T-helper 2 cell treated with Interferon-gamma antibody and Interleukin-4, amounts not matched to agents 5 μg/mL and 100 μg/mL, for 36 hours (primary cell): ENCODE results near the gene C11orf71.

Experiments
- DNase-seq: peaks from one replicate; pipeline ENCODE4 v3.0.0; 2021; ENCODE audit warnings: low spot score
- H3K27ac Mint-ChIP-seq: one replicate; pipeline ENCODE4 v1.8.0; 2021; ENCODE audit warnings: mild to moderate bottlenecking, mixed read lengths
- H3K27me3 Mint-ChIP-seq: one replicate; pipeline ENCODE4 v1.8.0; 2021; ENCODE audit warnings: low read depth, mixed read lengths
- H3K36me3 Mint-ChIP-seq: one replicate; pipeline ENCODE4 v1.8.0; 2021; ENCODE audit warnings: low read depth, mixed read lengths
- H3K4me1 Mint-ChIP-seq: one replicate; pipeline ENCODE4 v1.8.0; 2021; ENCODE audit warnings: low read depth, mixed read lengths
- H3K4me3 Mint-ChIP-seq: one replicate; pipeline ENCODE4 v1.8.0; 2022; ENCODE audit warnings: mild to moderate bottlenecking, moderate library complexity, mixed read lengths
- H3K9me3 Mint-ChIP-seq: one replicate; pipeline ENCODE4 v1.8.0; 2021; ENCODE audit warnings: mixed read lengths

C11orf71 gene

DNA sequence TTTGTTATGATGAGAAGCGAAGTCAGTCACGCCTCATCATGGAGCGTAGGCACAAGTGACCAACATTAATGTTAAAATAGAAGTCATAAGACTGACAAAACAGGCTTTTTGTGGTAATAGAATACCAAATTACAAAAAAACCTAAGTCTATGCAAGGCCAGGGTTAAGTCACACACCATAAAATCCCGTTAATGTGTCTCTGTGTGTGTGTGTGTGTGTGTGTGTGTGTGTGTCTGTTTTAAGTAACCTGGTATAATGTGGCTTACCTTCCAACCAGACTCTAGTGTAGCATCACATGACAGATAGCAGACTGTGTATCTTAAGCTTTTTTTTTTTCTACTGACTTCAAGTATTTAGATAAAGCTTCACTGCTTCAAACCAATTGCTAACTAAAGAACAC lies 38.0 kb downstream of the C11orf71 start:
- H3K27me3 Mint-ChIP-seq: peaks cover 26% of the 10 kb centered on the region

DNA sequence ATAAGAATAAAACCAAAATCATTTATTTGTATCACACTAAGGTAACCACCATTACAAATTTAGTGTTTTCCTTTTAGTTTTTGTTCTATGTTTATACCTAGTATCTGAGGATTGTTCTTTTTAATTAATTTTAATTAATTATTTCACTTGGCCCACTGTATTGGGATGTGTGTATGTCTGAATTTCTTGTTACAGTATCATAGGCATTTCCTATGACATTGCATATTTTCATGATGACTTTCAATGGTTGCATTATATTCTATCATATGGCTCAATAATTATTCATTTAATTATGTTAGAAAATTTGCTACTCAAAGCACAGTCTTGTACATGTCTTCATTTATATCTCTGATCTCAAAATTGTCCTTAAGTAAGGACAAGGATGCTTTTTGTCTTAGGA lies 41.0 kb downstream of the C11orf71 start:
- H3K9me3 Mint-ChIP-seq: no peaks in the 10 kb centered on the region
- H3K36me3 Mint-ChIP-seq: no peaks in the 10 kb centered on the region
- H3K4me1 Mint-ChIP-seq: no peaks in the 10 kb centered on the region
- DNase-seq: no peak
- H3K4me3 Mint-ChIP-seq: no peak overlapping the region
- H3K27me3 Mint-ChIP-seq: peaks cover 26% of the 10 kb centered on the region
- no peak overlapping the region for H3K27ac Mint-ChIP-seq

More for the DNA sequence above, 38.0 kb downstream of the C11orf71 start:
- Mint-ChIP-seq H3K4me1 (no peaks in the 10 kb centered on the region), H3K36me3 (no peaks in the 10 kb centered on the region), H3K9me3 (no peaks in the 10 kb centered on the region), H3K27ac (no peak overlapping the region), H3K4me3 (no peak overlapping the region)
- no peak for DNase-seq

DNA sequence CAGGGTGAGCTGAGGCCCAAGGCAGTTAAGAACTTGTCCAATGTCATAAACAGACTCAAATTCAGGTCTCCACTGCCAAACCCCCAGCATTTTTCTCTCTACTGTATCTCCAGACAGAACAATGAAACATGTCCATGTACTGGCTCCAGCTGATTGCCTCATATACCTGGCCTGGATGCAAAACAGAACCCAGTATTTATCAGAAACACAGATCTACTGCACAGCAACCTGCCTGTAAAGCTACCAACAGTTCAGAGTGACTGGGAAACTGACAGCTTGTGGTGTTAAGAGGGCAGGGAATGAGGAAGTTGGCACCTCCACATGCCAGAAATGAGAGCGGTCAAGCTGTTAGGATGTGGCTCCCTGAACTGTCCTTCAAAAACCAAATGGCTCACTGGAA lies 41.6 kb downstream of the C11orf71 start:
- H3K4me3 Mint-ChIP-seq: no peak overlapping the region
- H3K27ac Mint-ChIP-seq: no peak overlapping the region
- no peaks in the 10 kb centered on the region for H3K36me3 Mint-ChIP-seq
- H3K4me1 Mint-ChIP-seq: no peaks in the 10 kb centered on the region
- no peaks in the 10 kb centered on the region for H3K9me3 Mint-ChIP-seq
- H3K27me3 Mint-ChIP-seq: peaks cover 26% of the 10 kb centered on the region
- DNase-seq: no peak

DNA sequence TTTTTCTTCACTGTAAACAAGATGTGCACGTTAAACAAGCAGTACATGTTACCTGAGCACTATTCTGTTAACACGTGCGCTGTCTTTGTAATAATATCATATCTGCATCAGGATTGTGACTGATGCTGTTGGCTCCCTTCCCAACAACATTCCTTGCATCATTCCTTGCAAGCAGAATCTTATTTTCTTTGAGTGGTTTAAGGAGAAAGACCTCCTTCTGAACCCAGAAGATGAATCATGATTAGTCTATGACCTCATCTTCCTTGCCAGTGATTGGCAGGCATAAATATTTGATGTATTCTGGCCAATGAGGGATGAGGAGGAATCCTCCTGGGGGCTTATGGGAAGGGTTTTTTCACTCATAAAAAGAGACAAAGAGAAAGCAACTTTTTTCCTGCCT lies 46.2 kb downstream of the C11orf71 start:
- no peak overlapping the region for H3K27ac Mint-ChIP-seq
- no peak overlapping the region for H3K4me3 Mint-ChIP-seq
- no peak for DNase-seq

DNA sequence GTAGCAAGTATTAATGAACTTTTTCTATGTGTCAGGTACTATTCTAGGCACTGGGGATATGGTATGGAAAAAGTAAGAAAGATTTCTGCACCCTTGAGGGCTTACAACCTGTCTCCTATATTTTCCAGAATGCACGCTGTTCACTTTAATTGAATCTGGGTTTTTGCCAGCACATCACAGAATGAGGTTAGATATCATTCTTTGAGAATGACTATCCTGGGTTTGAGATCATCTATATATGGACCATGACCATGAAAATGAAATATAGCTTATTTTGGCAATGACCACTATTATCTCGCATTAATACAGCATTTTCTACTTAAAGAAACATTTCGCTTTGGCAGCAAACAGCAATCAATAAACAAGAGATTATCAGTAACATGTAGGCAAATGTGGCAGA lies 46.9 kb downstream of the C11orf71 start:
- no peak overlapping the region for H3K27ac Mint-ChIP-seq
- H3K4me3 Mint-ChIP-seq: no peak overlapping the region
- H3K27me3 Mint-ChIP-seq: peaks cover 3% of the 10 kb centered on the region
- H3K9me3 Mint-ChIP-seq: no peaks in the 10 kb centered on the region
- H3K36me3 Mint-ChIP-seq: no peaks in the 10 kb centered on the region
- no peak for DNase-seq
- no peaks in the 10 kb centered on the region for H3K4me1 Mint-ChIP-seq

More for the DNA sequence above, 46.2 kb downstream of the C11orf71 start:
- Mint-ChIP-seq H3K36me3 (no peaks in the 10 kb centered on the region), H3K9me3 (no peaks in the 10 kb centered on the region), H3K27me3 (peaks cover 7% of the 10 kb centered on the region), H3K4me1 (no peaks in the 10 kb centered on the region)

DNA sequence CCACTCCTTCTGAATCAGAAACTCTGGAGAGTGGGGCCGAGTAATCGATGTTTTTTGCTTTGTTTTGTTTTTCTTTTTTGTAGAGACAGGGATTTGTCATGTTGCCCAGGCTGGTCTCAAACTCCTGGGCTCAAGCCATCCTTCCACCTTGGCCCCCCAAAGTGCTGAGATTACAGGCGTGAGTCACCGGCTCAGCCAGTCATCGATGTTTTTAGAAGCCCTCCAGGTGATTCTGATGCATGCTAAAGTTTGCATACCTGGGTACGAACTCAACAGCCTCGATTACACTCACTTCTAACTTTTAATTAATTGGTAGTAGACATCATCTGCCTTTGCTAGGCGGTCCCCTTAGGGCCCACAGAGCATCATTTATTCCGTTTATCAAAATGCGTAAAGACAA lies 50.3 kb downstream of the C11orf71 start:
- DNase-seq: no peak
- H3K9me3 Mint-ChIP-seq: no peaks in the 10 kb centered on the region
- H3K4me3 Mint-ChIP-seq: no peak overlapping the region
- H3K27ac Mint-ChIP-seq: no peak overlapping the region
- H3K4me1 Mint-ChIP-seq: peaks cover 11% of the 10 kb centered on the region
- H3K27me3 Mint-ChIP-seq: no peaks in the 10 kb centered on the region
- no peaks in the 10 kb centered on the region for H3K36me3 Mint-ChIP-seq
